HepG2 (cell line): ENCODE measurements around the gene EARS2. TPM values are rescaled to one million over a fixed set of nuclear protein-coding genes. Genes with fewer than 3 reads are reported as not detected.

Experiments
- ARID5B ChIP-seq: IDR thresholded peaks from 2 replicates; pipeline ENCODE4 v1.4.0; 2020; ENCODE audit warnings: mild to moderate bottlenecking, missing genetic modification reagents
- CERS6 ChIP-seq: sonication (generic); formaldehyde crosslinking; IDR thresholded peaks from 2 replicates; pipeline ENCODE4 v1.5.0; 2020; ENCODE audit warnings: missing genetic modification reagents
- ELF3 ChIP-seq: IDR thresholded peaks from 2 replicates; pipeline ENCODE4 v1.6.1; 2016; ENCODE audit warnings: missing genetic modification reagents, missing compliant biosample characterization
- ETS1 ChIP-seq: sonication (generic); formaldehyde crosslinking; IDR thresholded peaks from 2 replicates; pipeline ENCODE4 v1.4.0; 2020; ENCODE audit warnings: missing genetic modification reagents
- EZH2 ChIP-seq: conservative IDR thresholded peaks from 2 replicates; pipeline ENCODE4 v1.6.1; 2012; ENCODE audit warnings: mild to moderate bottlenecking, low read depth, low read length, moderate library complexity
- FOSL2 ChIP-seq: sonication (generic); formaldehyde crosslinking; IDR thresholded peaks from 2 replicates; pipeline ENCODE4 v1.4.0; 2020; ENCODE audit warnings: missing genetic modification reagents
- FOXK1 ChIP-seq: sonication (generic); formaldehyde crosslinking; IDR thresholded peaks from 2 replicates; pipeline ENCODE4 v1.4.0; 2020; ENCODE audit warnings: low read depth, missing genetic modification reagents, borderline replicate concordance
- MIXL1 ChIP-seq: IDR thresholded peaks from 2 replicates; pipeline ENCODE4 v1.6.1; 2016
- NR2F6 ChIP-seq, 2 experiments: IDR thresholded peaks; 2 replicates each; pipeline ENCODE4 v1.6.1; 2016; ENCODE audit warnings: antibody characterized with exemption in 1 of 2, mild to moderate bottlenecking in 1 of 2
- RAD51 ChIP-seq: fragments of 450-650 bp; IDR thresholded peaks from 2 replicates; pipeline ENCODE4 v1.6.1; 2016; ENCODE audit warnings: borderline replicate concordance
- SAP130 ChIP-seq: IDR thresholded peaks from 2 replicates; pipeline ENCODE4 v1.6.1; 2016; ENCODE audit warnings: low read depth
- SCMH1 ChIP-seq: sonication (generic); formaldehyde crosslinking; IDR thresholded peaks from 2 replicates; pipeline ENCODE4 v1.9.0; 2021; ENCODE audit warnings: missing genetic modification reagents, mild to moderate bottlenecking, borderline replicate concordance
- SMAD9 ChIP-seq: sonication (generic); formaldehyde crosslinking; IDR thresholded peaks from 2 replicates; pipeline ENCODE4 v1.5.1; 2020; ENCODE audit warnings: mild to moderate bottlenecking, missing genetic modification reagents
- SMC3 ChIP-seq: IDR thresholded peaks from 2 replicates; pipeline ENCODE4 v1.6.1; 2011; ENCODE audit warnings: low read length, improper control_type of control experiment
- SNRNP70 ChIP-seq: fragments of 200-400 bp; formaldehyde crosslinking; IDR thresholded peaks from 2 replicates; pipeline ENCODE4 v1.6.1; 2017; ENCODE audit warnings: mild to moderate bottlenecking, low read depth, low read length, moderate library complexity
- ZBTB46 ChIP-seq: sonication (generic); formaldehyde crosslinking; IDR thresholded peaks from 2 replicates; pipeline ENCODE4 v1.4.0; 2020; ENCODE audit warnings: mild to moderate bottlenecking, missing genetic modification reagents, borderline replicate concordance
- ZNF18 ChIP-seq: sonication (generic); formaldehyde crosslinking; IDR thresholded peaks from 2 replicates; pipeline ENCODE4 v1.8.0; 2022; ENCODE audit warnings: mild to moderate bottlenecking, missing genetic modification reagents; ENCODE audit not compliant: insufficient replicate concordance
- ZNF275 ChIP-seq: sonication (generic); formaldehyde crosslinking; IDR thresholded peaks from 2 replicates; pipeline ENCODE4 v1.8.0; 2022; ENCODE audit warnings: missing genetic modification reagents, mild to moderate bottlenecking, inconsistent platforms, borderline replicate concordance
- ZNF3 ChIP-seq: IDR thresholded peaks from 2 replicates; pipeline ENCODE4 v1.7.0; 2017; ENCODE audit warnings: inconsistent platforms
- ZNF430 ChIP-seq: sonication (generic); formaldehyde crosslinking; IDR thresholded peaks from 2 replicates; pipeline ENCODE4 v1.9.0; 2021; ENCODE audit warnings: mild to moderate bottlenecking, missing genetic modification reagents
- ZNF660 ChIP-seq: sonication (generic); formaldehyde crosslinking; IDR thresholded peaks from 2 replicates; pipeline ENCODE4 v1.5.1; 2020; ENCODE audit warnings: mild to moderate bottlenecking, low read depth, missing genetic modification reagents, borderline replicate concordance
- polyA plus RNA-seq, 8 experiments: library from polyadenylated mRNA; depleted of rRNA in 3 of 8; stranded (reverse) in 7 of 8; unstranded in 1 of 8; fragments of >200 nt; fragmentation: Illumina TruSeq in 4 of 8; extraction: Trizol in 4 of 8; gene quantifications; 2 replicates each; pipeline versions ENCODE4 v1.2.1 to v1.2.3, GENCODE V29; 2011 to 2016; ENCODE audit warnings: low read depth in 4 of 8, missing spikeins in 1 of 8, mixed read lengths in 1 of 8; ENCODE audit not compliant: insufficient read depth in 1 of 8
- total RNA-seq, 5 experiments: library from RNA; depleted of rRNA; stranded (reverse); fragments of >200 nt; fragmentation: Illumina TruSeq; extraction: Trizol; gene quantifications; 2 replicates each; pipeline ENCODE4 v1.2.3, GENCODE V29; 2016; ENCODE audit warnings: low read depth in 1 of 5

The EARS2 gene
- total and polyA plus RNA-seq, 2 of the 13 experiments (the other 11 are each of a cell fraction or from before 2014, with no cell fraction given): 49.4 to 80.4 TPM

GRCh38 chr16:23537390-23537789 lies 19.8 kb downstream of the EARS2 start (continued):
- TF ChIP-seq ZBTB46 (CRISPR knock-in tag): no peak
- no peak for TF ChIP-seq SNRNP70
- no peak for TF ChIP-seq NR2F6 (IDR thresholded peaks at IDR 0.05)
- no peak for TF ChIP-seq NR2F6 (CRISPR knock-in tag; IDR thresholded peaks at IDR 0.05)
- TF ChIP-seq ZNF275: no peak
- TF ChIP-seq ARID5B: peak; percentile 67
- TF ChIP-seq MIXL1 (CRISPR knock-in tag): peak; percentile 78
- TF ChIP-seq FOXK1 (CRISPR knock-in tag): peak; percentile 59; the same call in 1 of the 2 replicates
- no peak for TF ChIP-seq SMC3
- 0 out of 2 replicates have a peak, but pooled peaks have one; percentile 42 for TF ChIP-seq ZNF3 (CRISPR knock-in tag)
- peak; percentile 74 for TF ChIP-seq ELF3
- no peak for TF ChIP-seq ZNF660
- peak; percentile 82 for TF ChIP-seq FOSL2
- no peak for TF ChIP-seq EZH2
- TF ChIP-seq ZNF430 (CRISPR knock-in tag): no peak
- TF ChIP-seq SCMH1 (CRISPR knock-in tag): no peak
- no peak for TF ChIP-seq ETS1
- TF ChIP-seq CERS6 (CRISPR knock-in tag): no peak
- peak; percentile 88 for TF ChIP-seq SAP130 (CRISPR knock-in tag)
- no peak for TF ChIP-seq SMAD9 (CRISPR knock-in tag)
- no peak for TF ChIP-seq ZNF18
- 0 out of 2 replicates have a peak, but pooled peaks have one; percentile 14 for TF ChIP-seq RAD51
